Central memory CD8-positive, alpha-beta T cell (primary cell): ENCODE data around the gene CSAG1.
"Not testable (repeated sequence)": the region's sequence is repeated elsewhere in the genome, so short reads cannot be mapped to it uniquely, and the experiment has no call there.

Experiments
- ATAC-seq: fragments of 150-1000 bp; cut with Tn5 transposase; replicated peaks from 2 replicates; pipeline ENCODE4 v1.10.0; 2022; ENCODE audit warnings: mild to moderate bottlenecking, moderate FRiP score, moderate number of reproducible peaks; ENCODE audit not compliant: poor library complexity, severe bottlenecking; ENCODE audit errors: extremely low read depth
- DNase-seq, 2 donors: peaks; one replicate each; pipeline ENCODE4 v3.0.0; 2021; ENCODE audit warnings: low spot score in 2 of 2
- H3K27ac Mint-ChIP-seq: one replicate; pipeline ENCODE4 v1.8.0; 2022; ENCODE audit warnings: low read depth, mild to moderate bottlenecking, moderate library complexity, mixed read lengths
- H3K27me3 Mint-ChIP-seq: one replicate; pipeline ENCODE4 v1.8.0; 2022; ENCODE audit warnings: mixed read lengths
- H3K36me3 Mint-ChIP-seq: one replicate; pipeline ENCODE4 v1.8.0; 2022; ENCODE audit warnings: mild to moderate bottlenecking, moderate library complexity, mixed read lengths; ENCODE audit not compliant: insufficient read depth
- H3K4me1 Mint-ChIP-seq: one replicate; pipeline ENCODE4 v1.8.0; 2022; ENCODE audit warnings: mixed read lengths
- H3K4me3 Mint-ChIP-seq: one replicate; pipeline ENCODE4 v1.8.0; 2022; ENCODE audit warnings: mild to moderate bottlenecking, moderate library complexity, mixed read lengths
- H3K9me3 Mint-ChIP-seq: one replicate; pipeline ENCODE4 v1.8.0; 2022; ENCODE audit warnings: mixed read lengths

CSAG1 gene

GRCh38 chrX:152735101-152735500, 1.6 kb upstream of the CSAG1 start:
- Mint-ChIP-seq H3K9me3 (no peaks in the 10 kb centered on the region), H3K4me3 (no peak overlapping the region), H3K4me1 (no peaks in the 10 kb centered on the region), H3K27ac (no peak overlapping the region), H3K27me3 (no peaks in the 10 kb centered on the region), H3K36me3 (no peaks in the 10 kb centered on the region)
- DNase-seq = no peak
- ATAC-seq = no peak

- not testable (repeated sequence) for ATAC-seq, DNase-seq, H3K27ac Mint-ChIP-seq, H3K4me1 Mint-ChIP-seq, H3K9me3 Mint-ChIP-seq, H3K27me3 Mint-ChIP-seq, H3K36me3 Mint-ChIP-seq, H3K4me3 Mint-ChIP-seq
These were observed 780 bp upstream of the CSAG1 start for GRCh38 chrX:152734143-152734858.

GRCh38 chrX:152725409-152725808, 8.1 kb downstream of the CSAG1 start:
- no peak overlapping the region for H3K27ac Mint-ChIP-seq
- no peaks in the 10 kb centered on the region for H3K36me3 Mint-ChIP-seq
- DNase-seq (no peak), ATAC-seq (no peak)
- peaks cover 13% of the 10 kb centered on the region for H3K27me3 Mint-ChIP-seq
- H3K4me3 Mint-ChIP-seq = no peak overlapping the region
- no peaks in the 10 kb centered on the region for H3K9me3 Mint-ChIP-seq
- H3K4me1 Mint-ChIP-seq = no peaks in the 10 kb centered on the region

GRCh38 chrX:152713815-152714787, 19.4 kb downstream of the CSAG1 start, which contains the start of gene MAGEA2B:
TSS of gene MAGEA2B (plus strand) at chrX:152714628. CDS start at chrX:152717107, 2,479 bp downstream.
- not testable (repeated sequence) for H3K4me1 Mint-ChIP-seq, ATAC-seq, H3K4me3 Mint-ChIP-seq, DNase-seq, H3K36me3 Mint-ChIP-seq, H3K27me3 Mint-ChIP-seq, H3K9me3 Mint-ChIP-seq, H3K27ac Mint-ChIP-seq

GRCh38 chrX:152713195-152713594, 20.3 kb downstream of the CSAG1 start:
- ATAC-seq, H3K4me1 Mint-ChIP-seq, H3K27me3 Mint-ChIP-seq, DNase-seq, H3K27ac Mint-ChIP-seq, H3K9me3 Mint-ChIP-seq, H3K36me3 Mint-ChIP-seq, H3K4me3 Mint-ChIP-seq: not testable (repeated sequence)

GRCh38 chrX:152709173-152709572, 24.3 kb downstream of the CSAG1 start, which contains the start of gene CSAG2:
TSS of gene CSAG2 (minus strand) at chrX:152709273. CDS start at chrX:152709112, 161 bp downstream.
- not testable (repeated sequence) for H3K27me3 Mint-ChIP-seq, H3K4me3 Mint-ChIP-seq, ATAC-seq, DNase-seq, H3K27ac Mint-ChIP-seq, H3K4me1 Mint-ChIP-seq, H3K9me3 Mint-ChIP-seq, H3K36me3 Mint-ChIP-seq

GRCh38 chrX:152706500-152706899, 27.0 kb downstream of the CSAG1 start:
- DNase-seq, H3K4me3 Mint-ChIP-seq, H3K4me1 Mint-ChIP-seq, H3K27me3 Mint-ChIP-seq, ATAC-seq, H3K36me3 Mint-ChIP-seq, H3K9me3 Mint-ChIP-seq, H3K27ac Mint-ChIP-seq: not testable (repeated sequence)

DNA sequence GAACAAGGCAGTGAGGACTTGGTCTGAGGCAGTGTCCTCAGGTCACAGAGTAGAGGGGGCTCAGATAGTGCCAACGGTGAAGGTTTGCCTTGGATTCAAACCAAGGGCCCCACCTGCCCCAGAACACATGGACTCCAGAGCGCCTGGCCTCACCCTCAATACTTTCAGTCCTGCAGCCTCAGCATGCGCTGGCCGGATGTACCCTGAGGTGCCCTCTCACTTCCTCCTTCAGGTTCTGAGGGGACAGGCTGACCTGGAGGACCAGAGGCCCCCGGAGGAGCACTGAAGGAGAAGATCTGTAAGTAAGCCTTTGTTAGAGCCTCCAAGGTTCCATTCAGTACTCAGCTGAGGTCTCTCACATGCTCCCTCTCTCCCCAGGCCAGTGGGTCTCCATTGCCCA, 33.1 kb downstream of the CSAG1 start:
- H3K27me3 Mint-ChIP-seq, H3K27ac Mint-ChIP-seq, H3K36me3 Mint-ChIP-seq, DNase-seq, H3K4me3 Mint-ChIP-seq, ATAC-seq, H3K9me3 Mint-ChIP-seq, H3K4me1 Mint-ChIP-seq: not testable (repeated sequence)

GRCh38 chrX:152697952-152698931, 35.3 kb downstream of the CSAG1 start, which contains the start of gene MAGEA3:
TSS of gene MAGEA3 (plus strand) at chrX:152698794. CDS start at chrX:152700833, 2,039 bp downstream.
- ATAC-seq, H3K36me3 Mint-ChIP-seq, H3K27ac Mint-ChIP-seq, H3K4me3 Mint-ChIP-seq, H3K4me1 Mint-ChIP-seq, H3K27me3 Mint-ChIP-seq, DNase-seq, H3K9me3 Mint-ChIP-seq: not testable (repeated sequence)

DNA sequence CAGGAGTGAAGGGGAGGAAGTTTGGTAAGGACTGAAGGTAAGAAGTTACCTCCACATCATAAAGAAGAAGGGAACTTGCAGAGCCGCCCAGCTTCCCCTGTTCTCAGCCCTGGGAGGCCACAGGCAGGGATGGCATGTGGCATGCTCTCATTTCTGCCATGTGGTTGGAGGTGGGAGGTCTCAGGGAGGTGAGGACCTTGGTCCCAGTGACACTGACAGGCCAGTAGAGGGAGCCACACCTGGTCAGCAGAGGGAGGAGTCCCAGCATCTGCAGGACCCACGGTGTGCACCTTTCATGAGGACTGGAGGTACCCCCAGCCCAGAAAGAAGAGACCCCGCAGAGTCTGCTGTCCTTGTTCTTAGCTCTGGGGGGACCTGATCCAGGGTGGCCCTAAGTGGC, 52.5 kb downstream of the CSAG1 start:
- H3K27me3 Mint-ChIP-seq, H3K4me1 Mint-ChIP-seq, H3K36me3 Mint-ChIP-seq, DNase-seq, H3K9me3 Mint-ChIP-seq, H3K4me3 Mint-ChIP-seq, H3K27ac Mint-ChIP-seq, ATAC-seq: not testable (repeated sequence)
